A549 (cell line): Measurements from ENCODE around the gene CHCHD6. TPM values are rescaled to one million over a fixed set of nuclear protein-coding genes. Genes with fewer than 3 reads are reported as not detected.

Source experiments
- ATAC-seq, 2 experiments: fragments of 200-7000 bp in 1 of 2; fragments of >200 bp in 1 of 2; cut with Nextera tagmentation in 1 of 2; cut with Tn5 transposase in 1 of 2; 3 replicates each; pipeline versions ENCODE4 v1.8.0 to v1.9.1; 2018 to 2020; ENCODE audit warnings: mild to moderate bottlenecking in 1 of 2, moderate library complexity in 1 of 2
- CTCF ChIA-PET: fragments of 300-600 bp; sonication (Branson Sonifier 250); formaldehyde crosslinking; extraction: SDS; loops from one replicate; lab custom pipeline; 2021; ENCODE audit warnings: antibody characterized with exemption, inconsistent platforms; lab: Yijun Ruan, JAX
- POLR2A ChIA-PET: fragments of 350-600 bp; formaldehyde crosslinking; extraction: SDS; loops from one replicate; lab custom pipeline; 2021; ENCODE audit warnings: antibody characterized with exemption, inconsistent platforms; lab: Yijun Ruan, JAX
- DNase-seq, 2 experiments: peaks; one replicate each; pipeline versions ENCODE4 v3.0.0 to v3.0.0-alpha.2; 2011 to 2016; ENCODE audit warnings: low read depth in 1 of 2, low spot score in 1 of 2
- FAIRE-seq: peaks from 2 replicates; lab custom pipeline; 2011; peaks lifted over from hg19 to GRCh38; lab: Jason Lieb, UNC
- H3K27ac ChIP-seq, 2 experiments: fragments of >200 bp; sonication (Bioruptor Twin); formaldehyde crosslinking; 3 replicates each; pipeline ENCODE4 v1.5.1; 2016 to 2017
- H3K4me1 ChIP-seq: fragments of >200 bp; sonication (Bioruptor Twin); formaldehyde crosslinking; 3 replicates; pipeline ENCODE4 v1.6.1; 2016
- H3K4me2 ChIP-seq: fragments of >200 bp; sonication (Bioruptor Twin); formaldehyde crosslinking; 3 replicates; pipeline ENCODE4 v1.6.1; 2016
- H3K4me3 ChIP-seq: fragments of >200 bp; sonication (Bioruptor Twin); formaldehyde crosslinking; 3 replicates; pipeline ENCODE4 v1.5.1; 2016
- H3K9me3 ChIP-seq: fragments of >200 bp; sonication (Bioruptor Twin); formaldehyde crosslinking; 3 replicates; pipeline ENCODE4 v1.6.1; 2016
- CBX2 ChIP-seq: fragments of 200-600 bp; sonication (generic); IDR thresholded peaks from 2 replicates; pipeline ENCODE4 v1.6.1; 2016; ENCODE audit warnings: low read depth, mild to moderate bottlenecking, borderline replicate concordance
- CEBPB ChIP-seq, 2 experiments: fragments of >200 bp in 1 of 2; sonication (Bioruptor Twin) in 1 of 2; formaldehyde crosslinking in 1 of 2; IDR thresholded peaks; 2 replicates each; pipeline ENCODE4 v1.6.1; 2012 to 2016
- CHD2 ChIP-seq: fragments of 150-350 bp; IDR thresholded peaks from 2 replicates; pipeline ENCODE4 v1.6.1; 2014; ENCODE audit warnings: low read length; ENCODE audit not compliant: partially characterized antibody
- CHD4 ChIP-seq: fragments of 200-600 bp; sonication (generic); IDR thresholded peaks from 2 replicates; pipeline ENCODE4 v1.6.1; 2016; ENCODE audit warnings: antibody characterized with exemption, mild to moderate bottlenecking, borderline replicate concordance
- CTCF ChIP-seq: fragments of >200 bp; sonication (Bioruptor Twin); formaldehyde crosslinking; IDR thresholded peaks from 3 replicates; pipeline ENCODE4 v1.5.1; 2016
- E2F6 ChIP-seq: IDR thresholded peaks from 2 replicates; pipeline ENCODE4 v1.6.1; 2012; ENCODE audit warnings: low read depth, borderline replicate concordance
- EHF ChIP-seq: fragments of 250-450 bp; sonication (Bioruptor Pico); IDR thresholded peaks from 2 replicates; pipeline ENCODE4 v1.5.0; 2020; ENCODE audit warnings: mild to moderate bottlenecking
- FOSL2 ChIP-seq, 2 experiments: fragments of 450-650 bp in 1 of 2; fragments of >200 bp in 1 of 2; sonication (Bioruptor Twin) in 1 of 2; formaldehyde crosslinking; IDR thresholded peaks; 2 replicates each; pipeline versions ENCODE4 v1.5.0 to v1.6.1; 2016 to 2020; ENCODE audit warnings: mild to moderate bottlenecking in 1 of 2, moderate library complexity in 1 of 2
- FOXS1 ChIP-seq: fragments of 250-450 bp; sonication (Bioruptor Pico); IDR thresholded peaks from 2 replicates; pipeline ENCODE4 v1.5.0; 2020; ENCODE audit warnings: mild to moderate bottlenecking, moderate library complexity
- JUN ChIP-seq, 2 experiments: fragments of >200 bp; sonication (Bioruptor Twin); formaldehyde crosslinking; IDR thresholded peaks; 2 replicates in 1 of 2; 3 replicates in 1 of 2; pipeline ENCODE4 v1.6.1; 2016 to 2017
- MAX ChIP-seq: IDR thresholded peaks from 2 replicates; pipeline ENCODE4 v1.6.1; 2012
- MYC ChIP-seq: IDR thresholded peaks from 2 replicates; pipeline ENCODE4 v1.6.1; 2012; ENCODE audit warnings: mild to moderate bottlenecking, inconsistent platforms, low read length, improper control_type of control experiment, borderline replicate concordance
- NPAS2 ChIP-seq: fragments of 250-450 bp; sonication (Bioruptor Pico); IDR thresholded peaks from 2 replicates; pipeline ENCODE4 v1.8.0; 2022; ENCODE audit warnings: mild to moderate bottlenecking, moderate library complexity, borderline replicate concordance
- PHF8 ChIP-seq: fragments of 200-600 bp; sonication (generic); IDR thresholded peaks from 2 replicates; pipeline ENCODE4 v1.6.1; 2016; ENCODE audit warnings: low read depth, mild to moderate bottlenecking, antibody characterized with exemption, moderate library complexity, borderline replicate concordance
- POLR2A ChIP-seq: IDR thresholded peaks from 2 replicates; pipeline ENCODE4 v1.6.1; 2012; ENCODE audit warnings: mild to moderate bottlenecking, low read length
- POLR2AphosphoS2 ChIP-seq: conservative IDR thresholded peaks from 2 replicates; pipeline ENCODE4 v1.6.1; 2012; ENCODE audit warnings: low read length, improper control_type of control experiment, inconsistent platforms
- RAD21 ChIP-seq, 2 experiments: fragments of >200 bp in 1 of 2; sonication (Bioruptor Twin) in 1 of 2; formaldehyde crosslinking in 1 of 2; IDR thresholded peaks in 1 of 2; conservative IDR thresholded peaks in 1 of 2; 2 replicates in 1 of 2; 3 replicates in 1 of 2; pipeline ENCODE4 v1.6.1; 2012 to 2018; ENCODE audit warnings: inconsistent platforms in 1 of 2
- RCOR1 ChIP-seq: fragments of 150-350 bp; IDR thresholded peaks from 2 replicates; pipeline ENCODE4 v1.6.1; 2014; ENCODE audit warnings: antibody characterized with exemption, low read length, low read depth
- REST ChIP-seq: fragments of 200-600 bp; sonication (generic); IDR thresholded peaks from 2 replicates; pipeline ENCODE4 v1.6.1; 2016; ENCODE audit warnings: antibody characterized with exemption, mild to moderate bottlenecking, moderate library complexity
- RFX5 ChIP-seq: fragments of 450-650 bp; IDR thresholded peaks from 2 replicates; pipeline ENCODE4 v1.7.1; 2014; ENCODE audit warnings: antibody characterized with exemption, mild to moderate bottlenecking, moderate library complexity
- SMC3 ChIP-seq: fragments of >200 bp; sonication (Bioruptor Twin); formaldehyde crosslinking; IDR thresholded peaks from 3 replicates; pipeline ENCODE4 v1.6.1; 2018; ENCODE audit warnings: inconsistent platforms
- SREBF2 ChIP-seq: fragments of 450-650 bp; IDR thresholded peaks from 2 replicates; pipeline ENCODE4 v1.6.1; 2014; ENCODE audit warnings: mild to moderate bottlenecking, moderate library complexity
- TFCP2L1 ChIP-seq: fragments of 250-450 bp; sonication (Bioruptor Pico); IDR thresholded peaks from 2 replicates; pipeline ENCODE4 v1.5.0; 2021; ENCODE audit warnings: mild to moderate bottlenecking
- ZFP36 ChIP-seq: fragments of 450-650 bp; IDR thresholded peaks from 2 replicates; pipeline ENCODE4 v1.6.1; 2014; ENCODE audit warnings: borderline replicate concordance; ENCODE audit not compliant: partially characterized antibody
- ZSCAN20 ChIP-seq: fragments of 250-450 bp; sonication (Bioruptor Pico); IDR thresholded peaks from 2 replicates; pipeline ENCODE4 v1.8.0; 2022; ENCODE audit warnings: mild to moderate bottlenecking, moderate library complexity
- WGBS: methylation state at CpG from one replicate; pipeline ENCODE4 v1.1.6; 2017; ENCODE audit errors: missing lambda C conversion rate; 5-methylcytosine and 5-hydroxymethylcytosine counted together
- polyA plus RNA-seq, 4 experiments: library from polyadenylated mRNA; depleted of rRNA in 3 of 4; stranded (reverse); fragments of >200 nt; fragmentation: RNase III in 1 of 4; extraction: RNeasy Plus Mini Kit Qiagen cat#74134 plus additional on column Dnase treatment in 1 of 4; gene quantifications; 2 replicates in 3 of 4; 3 replicates in 1 of 4; pipeline ENCODE4 v1.2.3, GENCODE V29; 2011 to 2017

CHCHD6 gene
- polyA plus RNA-seq, 2 of the 4 experiments (the other 2 are of a cell fraction), result 15.0 to 18.1 TPM

GRCh38 chr3:126661532-126662364 lies 42.3 kb upstream of the CHCHD6 start (continued):
- TF ChIP-seq REST (no peak), RFX5 (no peak), FOSL2 (IDR thresholded peaks at IDR 0.05) (no peak), FOSL2 (CRISPR knock-in tag; IDR thresholded peaks at IDR 0.05) (no peak), MAX (no peak), ZFP36 (no peak)

DNA sequence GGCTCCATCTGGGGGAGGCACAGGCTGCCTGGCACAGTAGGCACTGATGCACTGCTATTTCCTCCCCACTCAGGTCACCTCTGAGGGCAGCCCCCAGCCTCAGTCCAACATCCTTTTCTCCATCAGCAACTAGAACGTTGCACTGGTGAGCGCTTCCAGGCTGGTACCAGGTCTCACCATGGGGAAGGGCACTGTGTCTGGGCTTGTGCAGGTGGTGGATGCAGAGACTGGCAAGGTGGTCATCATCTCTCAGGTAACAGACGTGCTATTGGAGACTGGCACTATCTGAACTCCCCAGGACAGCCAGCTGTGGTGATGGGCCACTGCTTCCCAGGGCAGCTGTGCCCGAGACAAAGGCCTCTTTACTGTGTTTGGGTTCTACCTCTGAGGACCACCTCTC lies 40.8 kb upstream of the CHCHD6 start:
- WGBS, result 54% methylated on average over 2 of the region's 4 CpGs
- Histone ChIP-seq H3K27ac (no peak overlapping the region), H3K9me3 (peaks cover 10% of the 10 kb centered on the region; the same call in 2 of the 3 replicates), H3K4me2 (no peak overlapping the region), H3K4me1 (no peaks in the 10 kb centered on the region), H3K4me3 (no peak overlapping the region)
- ATAC-seq (no peak), DNase-seq (no peak), FAIRE-seq (no peak)
- POLR2A ChIA-PET, result no interaction called here
- TF ChIP-seq CEBPB (IDR thresholded peaks at IDR 0.05) (no peak), ZSCAN20 (no peak), RCOR1 (no peak), RAD21 (conservative IDR thresholded peaks at IDR 0.05 in 1 of 2, IDR thresholded peaks at IDR 0.05 in 1 of 2) (no peak), TFCP2L1 (no peak), FOSL2 (IDR thresholded peaks at IDR 0.05) (no peak), FOSL2 (CRISPR knock-in tag; IDR thresholded peaks at IDR 0.05) (no peak), EHF (CRISPR knock-in tag) (no peak), CBX2 (no peak), SREBF2 (no peak), CHD2 (no peak), E2F6 (no peak)
- CTCF ChIA-PET, result interaction anchor here (1.2 to 1.8 kb wide), 2 partner anchors 16 to 882 kb away, joined by 3 to 6 read pairs; no protein-coding TSS in a partner anchor

DNA sequence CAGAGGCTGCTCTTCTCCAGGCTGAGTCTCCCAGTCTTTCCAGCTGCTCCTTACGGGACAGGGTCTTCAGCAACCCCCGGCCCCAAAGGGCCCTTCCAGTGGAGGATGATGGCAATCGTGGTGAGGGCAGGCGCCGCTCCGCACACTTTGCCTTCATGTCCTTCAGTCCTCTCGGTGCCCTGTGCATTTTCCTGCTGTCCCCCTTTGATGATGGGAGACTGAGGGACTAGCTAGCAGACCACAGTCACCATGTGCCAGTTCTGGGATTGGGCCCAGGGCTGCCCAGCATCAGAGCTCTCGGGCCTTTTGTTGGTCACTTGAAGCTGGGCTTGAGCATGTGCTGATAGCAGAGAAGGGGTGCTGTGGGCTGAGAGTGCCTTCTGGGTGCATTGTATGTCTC lies 40.3 kb upstream of the CHCHD6 start:
- Histone ChIP-seq H3K27ac (no peak overlapping the region), H3K9me3 (peaks cover 10% of the 10 kb centered on the region; the same call in 2 of the 3 replicates), H3K4me2 (no peak overlapping the region), H3K4me3 (no peak overlapping the region), H3K4me1 (no peaks in the 10 kb centered on the region)
- DNase-seq (no peak), ATAC-seq (no peak), FAIRE-seq (no peak)
- ChIA-PET CTCF (interaction anchor here (0.6 to 1.8 kb wide), 3 partner anchors 16 to 1975 kb away, joined by 3 to 6 read pairs (median 4); no protein-coding TSS in a partner anchor), POLR2A (no interaction called here)
- 63% methylated on average over 8 of the region's 8 CpGs for WGBS
- no peak for TF ChIP-seq ZSCAN20
- no peak for TF ChIP-seq MYC
- no peak for TF ChIP-seq FOXS1 (CRISPR knock-in tag)
- no peak for TF ChIP-seq SMC3
- no peak for TF ChIP-seq NPAS2 (CRISPR knock-in tag)
- no peak for TF ChIP-seq RAD21 (conservative IDR thresholded peaks at IDR 0.05 in 1 of 2, IDR thresholded peaks at IDR 0.05 in 1 of 2)
- TF ChIP-seq CHD2, result no peak
- TF ChIP-seq MAX, result no peak
- TF ChIP-seq FOSL2 (IDR thresholded peaks at IDR 0.05), result no peak
- no peak for TF ChIP-seq FOSL2 (CRISPR knock-in tag; IDR thresholded peaks at IDR 0.05)
- no peak for TF ChIP-seq PHF8
- TF ChIP-seq CHD4, result no peak
- no peak for TF ChIP-seq TFCP2L1
- TF ChIP-seq POLR2A, result no peak
- no peak for TF ChIP-seq CTCF
- no peak for TF ChIP-seq JUN (IDR thresholded peaks at IDR 0.05)
- no peak for TF ChIP-seq POLR2AphosphoS2
